Transverse colon (tissue), 4 donors: ENCODE results near the gene UNCX. TPM values are rescaled to one million over a fixed set of nuclear protein-coding genes. Genes with fewer than 3 reads are reported as not detected.

ENCODE experiments used
- DNase-seq: peaks from one replicate; pipeline ENCODE4 v3.0.0-alpha.2; 2019
- H3K27ac ChIP-seq, 4 donors: fragments of 200-600 bp; sonication (generic); 2 replicates each; pipeline ENCODE4 v1.5.1; 2016 to 2018; ENCODE audit warnings: inconsistent platforms in 4 of 4
- H3K27me3 ChIP-seq: fragments of 200-600 bp; sonication (generic); 2 replicates; pipeline ENCODE4 v1.5.1; 2017; ENCODE audit warnings: inconsistent platforms
- H3K36me3 ChIP-seq, 4 donors: fragments of 200-600 bp; sonication (generic); 2 replicates each; pipeline ENCODE4 v1.5.1; 2017 to 2019; ENCODE audit warnings: inconsistent platforms in 4 of 4
- H3K4me1 ChIP-seq, 4 donors: fragments of 200-600 bp; sonication (generic); 2 replicates each; pipeline ENCODE4 v1.5.1; 2017 to 2020; ENCODE audit warnings: inconsistent platforms in 4 of 4
- H3K4me3 ChIP-seq, 4 donors: fragments of 200-600 bp; sonication (generic); 1 replicate in 1 of 4; 2 replicates in 3 of 4; pipeline versions ENCODE4 v1.5.1 to v1.6.1; 2017 to 2019; ENCODE audit warnings: inconsistent platforms in 4 of 4
- H3K9me3 ChIP-seq, 2 donors: fragments of 200-600 bp; sonication (generic); 2 replicates each; pipeline ENCODE4 v1.5.1; 2017 to 2019; ENCODE audit warnings: inconsistent platforms in 2 of 2
- CTCF ChIP-seq, 5 experiments: fragments of 200-600 bp in 3 of 5; fragments of 450-650 bp in 2 of 5; sonication (generic) in 3 of 5; IDR thresholded peaks; 1 replicate in 2 of 5; 2 replicates in 3 of 5; pipeline ENCODE4 v1.5.1; 2016 to 2017; ENCODE audit warnings: antibody characterized with exemption in 5 of 5, inconsistent platforms in 3 of 5, mild to moderate bottlenecking in 2 of 5, moderate library complexity in 1 of 5
- EP300 ChIP-seq: sonication (generic); formaldehyde crosslinking; IDR thresholded peaks from one replicate; pipeline ENCODE4 v1.6.1; 2017; ENCODE audit warnings: antibody characterized with exemption, low read depth
- POLR2A ChIP-seq: fragments of 450-650 bp; IDR thresholded peaks from one replicate; pipeline ENCODE4 v1.6.1; 2016; ENCODE audit warnings: antibody characterized with exemption, mild to moderate bottlenecking, moderate library complexity
- POLR2AphosphoS5 ChIP-seq, 3 donors: sonication (generic); formaldehyde crosslinking; IDR thresholded peaks; one replicate each; pipeline ENCODE4 v1.6.1; 2016; ENCODE audit warnings: antibody characterized with exemption in 3 of 3
- whole genome bisulfite sequencing, 2 donors: methylation state at CpG; one replicate each; pipeline ENCODE4 v1.1.5; 2018; ENCODE audit warnings: low coverage in 1 of 2; 5-methylcytosine and 5-hydroxymethylcytosine counted together
- in situ Hi-C, 4 donors: fragments of 200-750 bp; cut with MboI; loops; one replicate each; pipeline versions ENCODE4 v1.15.0 to v1.15.1; 2017; ENCODE audit warnings: low sequenced_read_pairs in 3 of 4, low pct_ligation_motif_present in 1 of 4, low pct_unique_long_range_greater_than_20kb in 1 of 4
- intact Hi-C: fragments of 100-400 bp; cut with DNase I; formaldehyde crosslinking; loops from one replicate; pipeline ENCODE4 v1.15.1; 2023; ENCODE audit warnings: low total_unique reads
- total RNA-seq, 4 donors: library from RNA; depleted of rRNA; stranded (reverse); fragments of >200 nt; gene quantifications; one replicate each; pipeline ENCODE4 v1.1.0, GENCODE V29; 2016

Gene UNCX
- total RNA-seq, 4 donors from 2014 or later, result not detected

GRCh38 chr7:1254281-1255079 is 21.8 kb downstream of the UNCX start:
- TF ChIP-seq POLR2A (no peak), POLR2AphosphoS5 (IDR thresholded peaks at IDR 0.05) (no peak), EP300 (no peak), CTCF (IDR thresholded peaks at IDR 0.05) (no peak)
- no peak overlapping the region for H3K27ac ChIP-seq
- in situ Hi-C loops (no loop called here), intact Hi-C loops (no loop called here)
- H3K36me3 ChIP-seq, result no peaks in the 10 kb centered on the region
- peaks cover 0 to 4% (median 0%) of the 10 kb centered on the region in 4 donors for H3K4me1 ChIP-seq
- DNase-seq, result no peak
- H3K9me3 ChIP-seq, result no peaks in the 10 kb centered on the region
- no peak overlapping the region for H3K4me3 ChIP-seq
- peaks cover 96% of the 10 kb centered on the region for H3K27me3 ChIP-seq
- 16% methylated on average over 22 of the region's 34 CpGs; no CpG with 5 or more reads in 1 of the 2 donors for WGBS, 2 donors

- H3K27me3 ChIP-seq, result peaks cover 96% of the 10 kb centered on the region
- WGBS, 2 donors, result 38 to 47% methylated on average over 4 to 17 of the region's 21 CpGs
- TF ChIP-seq CTCF (IDR thresholded peaks at IDR 0.05) (no peak), POLR2A (no peak), POLR2AphosphoS5 (IDR thresholded peaks at IDR 0.05) (no peak), EP300 (no peak)
Observed at GRCh38 chr7:1255080-1255816, 22.6 kb downstream of the UNCX start.

GRCh38 chr7:1255817-1256340 is 23.2 kb downstream of the UNCX start:
- H3K36me3 ChIP-seq, result no peaks in the 10 kb centered on the region
- intact Hi-C loops, result no loop called here
- H3K27me3 ChIP-seq, result peaks cover 96% of the 10 kb centered on the region
- TF ChIP-seq EP300 (no peak), POLR2A (no peak), CTCF (IDR thresholded peaks at IDR 0.05) (no peak), POLR2AphosphoS5 (IDR thresholded peaks at IDR 0.05) (no peak)
- in situ Hi-C loops, result no loop called here
- no peak overlapping the region for H3K27ac ChIP-seq
- DNase-seq, result no peak
- no peak overlapping the region for H3K4me3 ChIP-seq
- H3K4me1 ChIP-seq, result peaks cover 0 to 4% (median 0%) of the 10 kb centered on the region in 4 donors
- H3K9me3 ChIP-seq, result no peaks in the 10 kb centered on the region
- 66% methylated on average over 26 of the region's 26 CpGs; no CpG with 5 or more reads in 1 of the 2 donors for WGBS, 2 donors

More at GRCh38 chr7:1255080-1255816, 22.6 kb downstream of the UNCX start:
- Histone ChIP-seq H3K27ac (no peak overlapping the region), H3K9me3 (no peaks in the 10 kb centered on the region), H3K36me3 (no peaks in the 10 kb centered on the region), H3K4me1 (peaks cover 0 to 4% (median 0%) of the 10 kb centered on the region in 4 donors), H3K4me3 (no peak overlapping the region)
- intact Hi-C loops, result no loop called here
- in situ Hi-C loops, result no loop called here
- no peak for DNase-seq

- Histone ChIP-seq H3K4me3 (no peak overlapping the region), H3K4me1 (peaks cover 0 to 4% (median 0%) of the 10 kb centered on the region in 4 donors), H3K27me3 (peaks cover 90% of the 10 kb centered on the region), H3K27ac (no peak overlapping the region), H3K36me3 (no peaks in the 10 kb centered on the region), H3K9me3 (no peaks in the 10 kb centered on the region)
- WGBS, 2 donors, result 79% methylated on average over 11 of the region's 11 CpGs; no CpG with 5 or more reads in 1 of the 2 donors
- TF ChIP-seq EP300 (no peak), POLR2A (no peak), POLR2AphosphoS5 (IDR thresholded peaks at IDR 0.05) (no peak), CTCF (IDR thresholded peaks at IDR 0.05) (no peak)
- DNase-seq, result no peak
- intact Hi-C loops, result no loop called here
- in situ Hi-C loops, result no loop called here
Observed at GRCh38 chr7:1256621-1257020, 23.9 kb downstream of the UNCX start.
